GM18867 (cell line): ENCODE results near the gene PHF21B.
"Not testable (repeated sequence)": the region's sequence is repeated elsewhere in the genome, so short reads cannot be mapped to it uniquely, and the experiment has no call there.

Source experiments
- ATAC-seq: cut with Tn5 transposase; IDR thresholded peaks from one replicate; pipeline ENCODE4 v1.9.1; 2021; ENCODE audit warnings: mild to moderate bottlenecking, moderate library complexity; ENCODE audit not compliant: unreplicated experiment

PHF21B gene

GRCh38 chr22:44882226-44882905 lies 127.4 kb downstream of the PHF21B start:
- ATAC-seq, result no peak

GRCh38 chr22:44881624-44882023 lies 128.2 kb downstream of the PHF21B start:
- no peak for ATAC-seq

GRCh38 chr22:44880610-44881290 lies 129.1 kb downstream of the PHF21B start:
- ATAC-seq, result no peak

- no peak for ATAC-seq
Observed at GRCh38 chr22:44879301-44879680, 130.5 kb downstream of the PHF21B start.

- ATAC-seq, result no peak
Observed at GRCh38 chr22:44878483-44879300, 131.1 kb downstream of the PHF21B start.

GRCh38 chr22:44876921-44877320 lies 132.9 kb downstream of the PHF21B start:
- no peak for ATAC-seq

GRCh38 chr22:44871782-44872181 lies 138.0 kb downstream of the PHF21B start:
- no peak for ATAC-seq

- ATAC-seq, result no peak
Observed at GRCh38 chr22:44870021-44870420, 139.8 kb downstream of the PHF21B start.

- no peak for ATAC-seq
Observed at GRCh38 chr22:44869196-44869595, 140.6 kb downstream of the PHF21B start.

GRCh38 chr22:44865193-44866057 lies 144.4 kb downstream of the PHF21B start:
- ATAC-seq, result no peak

GRCh38 chr22:44862981-44863860 lies 146.6 kb downstream of the PHF21B start:
- no peak for ATAC-seq

GRCh38 chr22:44862281-44862680 lies 147.5 kb downstream of the PHF21B start:
- ATAC-seq, result no peak

- ATAC-seq, result no peak
Observed at GRCh38 chr22:44861245-44861644, 148.6 kb downstream of the PHF21B start.

- no peak for ATAC-seq
Observed at GRCh38 chr22:44860311-44860710, 149.5 kb downstream of the PHF21B start.

- ATAC-seq, result no peak
Observed at GRCh38 chr22:44859641-44860040, 150.2 kb downstream of the PHF21B start.

GRCh38 chr22:44858819-44859218 lies 151.0 kb downstream of the PHF21B start:
- ATAC-seq, result not testable (repeated sequence)

GRCh38 chr22:44855855-44856254 lies 153.9 kb downstream of the PHF21B start:
- no peak for ATAC-seq

- ATAC-seq, result not testable (repeated sequence)
Observed at GRCh38 chr22:44854641-44855040, 155.2 kb downstream of the PHF21B start.

GRCh38 chr22:44850946-44851345 lies 158.9 kb downstream of the PHF21B start:
- ATAC-seq, result no peak
